Neural cell (in vitro differentiated cells): ENCODE results near the gene RIC1. TPM values are rescaled to one million over a fixed set of nuclear protein-coding genes. Genes with fewer than 3 reads are reported as not detected.

Source experiments
- H2AFZ ChIP-seq: fragments of 200-600, 300-800 bp; sonication (generic), shearing (Covaris generic); 2 replicates; pipeline ENCODE4 v1.6.0; 2014; ENCODE audit warnings: low read depth, mild to moderate bottlenecking, antibody characterized with exemption, low read length, moderate library complexity
- H3F3A ChIP-seq: fragments of 200-600 bp; shearing (Covaris generic); 2 replicates; pipeline ENCODE4 v1.6.1; 2016; ENCODE audit warnings: mild to moderate bottlenecking, moderate library complexity, mixed read lengths, antibody characterized with exemption, low read length; ENCODE audit not compliant: insufficient read depth, poor library complexity, severe bottlenecking
- H3K27ac ChIP-seq: fragments of 200-600, 300-800 bp; sonication (generic), shearing (Covaris generic); 2 replicates; pipeline ENCODE4 v1.5.1; 2014; ENCODE audit warnings: mild to moderate bottlenecking, low read length, moderate library complexity
- H3K27me3 ChIP-seq: fragments of 300-800, 200-600 bp; sonication (generic), shearing (Covaris generic); 2 replicates; pipeline ENCODE4 v1.6.0; 2014; ENCODE audit warnings: mild to moderate bottlenecking, low read depth, low read length, moderate library complexity; ENCODE audit not compliant: insufficient read depth
- H3K36me3 ChIP-seq: fragments of 300-800, 200-600 bp; sonication (generic), shearing (Covaris generic); 2 replicates; pipeline ENCODE4 v1.5.1; 2014; ENCODE audit warnings: mild to moderate bottlenecking, antibody characterized with exemption, low read length, moderate library complexity; ENCODE audit not compliant: insufficient read depth
- H3K4me2 ChIP-seq: fragments of 300-800, 200-600 bp; sonication (generic), shearing (Covaris generic); 2 replicates; pipeline ENCODE4 v1.6.0; 2014; ENCODE audit warnings: mild to moderate bottlenecking, low read length
- H3K4me3 ChIP-seq: fragments of 300-800, 200-600 bp; sonication (generic), shearing (Covaris generic); 2 replicates; pipeline ENCODE4 v1.5.1; 2014; ENCODE audit warnings: mild to moderate bottlenecking, low read length, moderate library complexity
- H3K79me2 ChIP-seq: fragments of 200-600 bp; shearing (Covaris generic); replicated peaks from 2 replicates; pipeline ENCODE4 v1.6.0; 2014; ENCODE audit warnings: mild to moderate bottlenecking, low read length, moderate library complexity; ENCODE audit not compliant: insufficient read depth
- H3K9ac ChIP-seq: fragments of 300-800, 200-600 bp; sonication (generic), shearing (Covaris generic); 2 replicates; pipeline ENCODE4 v1.6.1; 2016; ENCODE audit warnings: mild to moderate bottlenecking, low read length, mixed read lengths
- H3K9me2 ChIP-seq: fragments of 200-600 bp; shearing (Covaris generic); 2 replicates; pipeline ENCODE4 v1.6.1; 2016; ENCODE audit warnings: mild to moderate bottlenecking, low read length, mixed read lengths; ENCODE audit not compliant: insufficient read depth
- H3K9me3 ChIP-seq: fragments of 200-600, 300-800 bp; sonication (generic), shearing (Covaris generic); 2 replicates; pipeline ENCODE4 v1.6.1; 2016; ENCODE audit warnings: mild to moderate bottlenecking, mixed run types, low read length, moderate library complexity, mixed read lengths
- H4K20me1 ChIP-seq: fragments of 200-600 bp; shearing (Covaris generic); 2 replicates; pipeline ENCODE4 v1.6.1; 2016; ENCODE audit warnings: mild to moderate bottlenecking, mixed run types; ENCODE audit not compliant: insufficient read depth
- CTCF ChIP-seq: fragments of 450-650 bp; IDR thresholded peaks from 2 replicates; pipeline ENCODE4 v1.5.1; 2014; ENCODE audit warnings: antibody characterized with exemption, mild to moderate bottlenecking, moderate library complexity; ENCODE audit not compliant: poor library complexity, severe bottlenecking
- EP300 ChIP-seq: fragments of 450-650 bp; conservative IDR thresholded peaks from 2 replicates; pipeline ENCODE4 v1.6.1; 2014; ENCODE audit warnings: antibody characterized with exemption, mild to moderate bottlenecking, moderate library complexity; ENCODE audit not compliant: poor library complexity, severe bottlenecking
- EZH2 ChIP-seq: fragments of 200-600, 300-800 bp; shearing (Covaris generic), sonication (generic); IDR thresholded peaks from 2 replicates; pipeline ENCODE4 v1.6.1; 2014; ENCODE audit warnings: antibody characterized with exemption, low read length, borderline replicate concordance, mild to moderate bottlenecking; ENCODE audit not compliant: insufficient read depth, poor library complexity, severe bottlenecking
- MXI1 ChIP-seq: fragments of 450-650 bp; conservative IDR thresholded peaks from 2 replicates; pipeline ENCODE4 v1.6.1; 2014; ENCODE audit warnings: antibody characterized with exemption, mild to moderate bottlenecking; ENCODE audit not compliant: poor library complexity, severe bottlenecking
- POLR2AphosphoS5 ChIP-seq: IDR thresholded peaks from 2 replicates; pipeline ENCODE4 v1.6.1; 2012
- RAD21 ChIP-seq: fragments of 450-650 bp; conservative IDR thresholded peaks from 2 replicates; pipeline ENCODE4 v1.6.1; 2014; ENCODE audit warnings: antibody characterized with exemption, mild to moderate bottlenecking, moderate library complexity
- REST ChIP-seq: IDR thresholded peaks from 2 replicates; pipeline ENCODE4 v1.6.1; 2012; ENCODE audit warnings: borderline replicate concordance
- SMC3 ChIP-seq: fragments of 450-650 bp; conservative IDR thresholded peaks from 2 replicates; pipeline ENCODE4 v1.6.1; 2014; ENCODE audit warnings: antibody characterized with exemption, mild to moderate bottlenecking, moderate library complexity; ENCODE audit not compliant: poor library complexity
- TAF1 ChIP-seq: IDR thresholded peaks from 2 replicates; pipeline ENCODE4 v1.6.1; 2012; ENCODE audit warnings: low read depth
- polyA plus RNA-seq: library from polyadenylated mRNA; depleted of rRNA; stranded (reverse); fragments of >200 nt; gene quantifications from 2 replicates; pipeline ENCODE4 v1.2.3, GENCODE V29; 2014

RIC1 gene
- polyA plus RNA-seq, 1 donor from 2014 or later: 9.9 TPM

GRCh38 chr9:5718296-5719032 lies 89.6 kb downstream of the RIC1 start:
- no peak overlapping the region for H3K27ac ChIP-seq
- TF ChIP-seq REST (no peak), EP300 (no peak)
- no peak overlapping the region for H2AFZ ChIP-seq
- no peak overlapping the region for H3K4me2 ChIP-seq
- no peaks in the 10 kb centered on the region for H3K9me2 ChIP-seq
- no peaks in the 10 kb centered on the region for H3K27me3 ChIP-seq
- no peaks in the 10 kb centered on the region for H3K36me3 ChIP-seq
- H3K79me2 ChIP-seq: no peaks in the 10 kb centered on the region
- H3K9me3 ChIP-seq: no peaks in the 10 kb centered on the region
- H4K20me1 ChIP-seq: no peaks in the 10 kb centered on the region
- no peaks in the 10 kb centered on the region for H3F3A ChIP-seq
- H3K9ac ChIP-seq: no peak overlapping the region
- no peak overlapping the region for H3K4me3 ChIP-seq

GRCh38 chr9:5719100-5719926 lies 90.4 kb downstream of the RIC1 start:
- H3F3A ChIP-seq: no peaks in the 10 kb centered on the region
- no peaks in the 10 kb centered on the region for H3K36me3 ChIP-seq
- no peak overlapping the region for H3K4me2 ChIP-seq
- no peaks in the 10 kb centered on the region for H3K79me2 ChIP-seq
- no peak overlapping the region for H2AFZ ChIP-seq
- H3K27me3 ChIP-seq: no peaks in the 10 kb centered on the region
- H3K27ac ChIP-seq: no peak overlapping the region
- H3K9me2 ChIP-seq: no peaks in the 10 kb centered on the region
- H3K4me3 ChIP-seq: no peak overlapping the region
- no peaks in the 10 kb centered on the region for H4K20me1 ChIP-seq
- TF ChIP-seq POLR2AphosphoS5 (no peak), CTCF (no peak), TAF1 (no peak), MXI1 (no peak), EP300 (no peak), RAD21 (no peak), EZH2 (no peak), REST (no peak), SMC3 (no peak)
- H3K9me3 ChIP-seq: no peaks in the 10 kb centered on the region
- H3K9ac ChIP-seq: no peak overlapping the region
